ENCODE data around the gene ZYX.

The ZYX gene, protein sequence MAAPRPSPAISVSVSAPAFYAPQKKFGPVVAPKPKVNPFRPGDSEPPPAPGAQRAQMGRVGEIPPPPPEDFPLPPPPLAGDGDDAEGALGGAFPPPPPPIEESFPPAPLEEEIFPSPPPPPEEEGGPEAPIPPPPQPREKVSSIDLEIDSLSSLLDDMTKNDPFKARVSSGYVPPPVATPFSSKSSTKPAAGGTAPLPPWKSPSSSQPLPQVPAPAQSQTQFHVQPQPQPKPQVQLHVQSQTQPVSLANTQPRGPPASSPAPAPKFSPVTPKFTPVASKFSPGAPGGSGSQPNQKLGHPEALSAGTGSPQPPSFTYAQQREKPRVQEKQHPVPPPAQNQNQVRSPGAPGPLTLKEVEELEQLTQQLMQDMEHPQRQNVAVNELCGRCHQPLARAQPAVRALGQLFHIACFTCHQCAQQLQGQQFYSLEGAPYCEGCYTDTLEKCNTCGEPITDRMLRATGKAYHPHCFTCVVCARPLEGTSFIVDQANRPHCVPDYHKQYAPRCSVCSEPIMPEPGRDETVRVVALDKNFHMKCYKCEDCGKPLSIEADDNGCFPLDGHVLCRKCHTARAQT

GRCh38 chr7:143380646-143381426, at the start of gene ZYX:
Gene ZYX (plus strand): TSS chr7:143381345. CDS start chr7:143381572, 227 bp downstream.
- peak; percentile 30 for DNase-seq (ENCODE audit: low spot score)

DNA sequence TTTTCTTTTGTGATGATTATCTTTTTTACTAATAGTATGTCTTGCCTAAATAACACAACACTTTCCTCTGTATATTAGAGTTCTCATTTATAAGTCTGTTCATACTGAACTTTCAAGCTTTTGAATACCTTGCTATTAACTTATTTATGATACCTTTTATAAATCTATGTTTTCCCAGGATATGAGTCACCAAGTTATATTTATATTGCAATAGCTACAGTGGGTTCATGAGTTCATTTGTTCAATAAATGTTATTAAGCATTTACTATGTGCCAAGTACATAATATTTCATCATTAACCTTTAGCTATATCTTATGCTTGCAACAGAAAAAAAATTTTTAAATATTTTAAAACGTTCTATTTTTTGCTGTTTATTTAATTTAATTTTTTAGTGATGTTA, 46.9 kb upstream of the ZYX start:
- no peak for DNase-seq (ENCODE audit: low spot score)

- no peak for DNase-seq (ENCODE audit: low spot score)
Measured at GRCh38 chr7:143337216-143337615, 43.9 kb upstream of the ZYX start.

- DNase-seq (ENCODE audit: low spot score): no peak
Measured at GRCh38 chr7:143341842-143342241, 39.3 kb upstream of the ZYX start.

DNA sequence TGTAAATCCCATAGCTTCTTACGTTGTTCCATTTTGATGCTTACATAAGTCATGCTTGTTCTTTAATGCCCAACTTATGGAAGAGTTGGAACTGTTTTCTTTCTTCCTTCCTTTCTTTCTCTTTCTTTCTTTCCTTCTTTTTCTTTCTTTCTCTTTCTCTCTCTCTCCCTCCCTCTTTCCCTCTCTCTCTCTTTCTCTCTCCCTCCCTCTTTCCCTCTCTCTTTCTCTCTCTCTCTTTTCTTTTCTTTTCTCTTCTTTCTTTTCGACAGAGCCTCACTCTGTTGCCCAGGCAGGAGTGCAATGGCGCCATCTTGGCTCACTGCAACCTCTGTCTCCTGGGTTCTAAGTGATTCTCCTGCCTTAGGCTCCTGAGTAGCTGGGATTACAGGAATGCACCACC, 37.5 kb upstream of the ZYX start:
- no peak for DNase-seq (ENCODE audit: low spot score)

DNA sequence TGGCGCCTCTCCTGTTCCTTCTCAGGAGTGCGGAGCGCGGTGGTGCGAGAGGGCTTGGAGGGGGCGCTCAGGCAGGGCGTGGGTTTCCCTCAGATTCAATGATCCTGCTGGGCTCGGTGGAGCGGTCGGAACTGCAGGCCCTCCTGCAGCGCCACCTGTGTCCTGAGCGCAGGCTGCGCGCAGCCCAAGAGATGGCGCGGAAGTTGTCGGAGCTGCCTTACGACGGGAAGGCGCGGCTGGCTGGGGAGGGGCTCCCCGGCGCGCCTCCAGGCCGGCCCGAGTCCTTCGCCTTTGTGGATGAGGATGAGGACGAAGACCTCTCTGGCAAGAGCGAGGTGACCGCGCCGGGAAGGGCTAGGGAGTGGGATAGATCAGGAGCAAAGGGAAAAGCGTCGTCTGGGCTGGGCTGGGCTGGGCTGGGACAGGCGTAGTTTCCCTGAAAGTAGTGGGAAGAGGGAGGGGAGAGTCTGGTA, 35.7 kb upstream of the ZYX start:
- no peak for DNase-seq (ENCODE audit: low spot score)

- DNase-seq (ENCODE audit: low spot score): no peak
Measured at GRCh38 chr7:143346018-143346417, 35.1 kb upstream of the ZYX start.

GRCh38 chr7:143347950-143348349, 33.2 kb upstream of the ZYX start:
- no peak for DNase-seq (ENCODE audit: low spot score)

- no peak for DNase-seq (ENCODE audit: low spot score)
Measured at GRCh38 chr7:143351060-143351459, 30.1 kb upstream of the ZYX start.

DNA sequence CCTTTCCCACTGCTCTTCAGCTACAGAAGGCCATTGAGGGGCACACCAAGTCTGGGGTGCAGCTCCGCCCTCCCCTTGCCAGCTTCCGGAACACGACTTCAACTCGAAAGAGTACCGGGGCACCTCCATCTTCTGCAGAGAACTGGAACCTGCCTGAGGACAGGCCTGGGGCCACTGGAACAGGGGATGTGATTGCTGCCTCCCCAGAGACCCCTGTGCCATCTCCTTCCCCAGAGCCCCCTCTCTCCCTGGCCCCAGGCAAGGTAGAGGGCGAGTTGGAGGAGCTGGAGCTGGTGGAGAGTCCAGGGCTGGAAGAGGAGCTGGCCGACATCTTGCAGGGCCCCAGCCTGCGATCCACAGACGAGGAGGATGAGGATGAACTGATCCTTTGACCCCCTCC, 29.6 kb upstream of the ZYX start:
- DNase-seq (ENCODE audit: low spot score): no peak

GRCh38 chr7:143352531-143353002, 28.6 kb upstream of the ZYX start:
- DNase-seq (ENCODE audit: low spot score): no peak

GRCh38 chr7:143354376-143354775, 26.8 kb upstream of the ZYX start:
- no peak for DNase-seq (ENCODE audit: low spot score)

DNA sequence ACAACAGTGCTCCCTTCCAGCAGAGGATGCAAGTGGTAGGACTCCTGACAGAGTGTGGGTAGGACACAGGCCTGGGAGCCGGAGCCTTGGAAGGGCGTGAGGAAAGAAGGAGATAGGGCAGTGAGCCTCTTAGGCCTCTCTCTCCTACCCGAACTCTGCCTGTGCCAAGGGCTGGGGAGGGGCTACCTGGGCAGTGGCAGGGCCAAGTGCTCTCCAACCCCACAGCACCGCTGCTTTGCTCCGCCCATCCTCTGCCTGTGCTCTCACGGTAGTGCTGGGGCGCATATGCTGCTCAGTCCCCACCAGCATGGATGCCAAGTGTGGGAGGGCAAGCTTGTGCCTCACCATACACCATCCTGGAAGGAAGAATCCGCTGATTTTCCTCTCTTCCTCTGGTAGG, 26.2 kb upstream of the ZYX start:
- no peak for DNase-seq (ENCODE audit: low spot score)

DNA sequence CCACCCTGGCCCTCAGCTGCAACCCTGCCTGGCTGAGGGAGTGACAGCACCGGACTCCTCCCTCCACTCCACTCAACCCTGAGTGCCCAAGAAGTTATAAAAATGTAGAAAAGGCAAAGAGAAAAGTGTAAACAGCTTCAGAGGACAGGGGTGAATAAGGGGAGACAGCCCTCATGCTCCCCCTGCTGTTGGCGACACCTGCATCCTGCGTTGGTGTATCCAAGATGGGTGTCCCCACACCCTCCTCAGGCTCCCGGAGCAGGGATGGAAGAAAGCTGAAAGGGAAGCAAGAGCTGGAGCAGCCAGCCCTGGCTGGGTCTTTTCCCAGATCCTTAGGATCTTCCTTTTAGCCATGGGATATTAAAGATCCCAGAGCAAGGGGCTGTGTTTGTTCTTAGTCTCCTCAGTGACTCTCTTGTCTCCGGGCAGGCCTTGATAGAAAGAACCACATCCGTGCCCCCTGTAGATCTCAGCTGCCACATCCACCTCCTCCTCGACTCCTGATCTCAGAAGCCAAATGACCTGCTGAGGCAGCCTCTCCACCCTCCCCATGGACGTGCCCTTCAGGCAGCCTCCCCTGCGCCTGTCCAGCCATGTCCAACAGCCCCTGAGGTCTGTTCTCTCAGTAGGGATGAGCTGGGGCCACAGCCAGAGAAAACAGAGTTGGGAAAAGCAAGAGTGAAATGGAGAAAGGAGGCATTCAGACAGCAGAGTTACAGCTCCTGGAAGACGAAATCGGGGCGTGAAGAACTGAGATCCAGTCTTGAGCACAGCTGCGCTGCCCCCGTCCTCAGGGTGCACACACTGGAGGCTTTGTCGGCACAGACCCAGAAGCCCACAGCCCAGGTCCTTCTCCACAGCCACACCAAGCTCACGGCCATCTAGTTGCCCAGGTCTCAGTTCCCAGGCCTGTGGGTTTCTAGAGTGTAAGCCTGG, 25.4 kb upstream of the ZYX start:
- no peak for DNase-seq (ENCODE audit: low spot score)

DNA sequence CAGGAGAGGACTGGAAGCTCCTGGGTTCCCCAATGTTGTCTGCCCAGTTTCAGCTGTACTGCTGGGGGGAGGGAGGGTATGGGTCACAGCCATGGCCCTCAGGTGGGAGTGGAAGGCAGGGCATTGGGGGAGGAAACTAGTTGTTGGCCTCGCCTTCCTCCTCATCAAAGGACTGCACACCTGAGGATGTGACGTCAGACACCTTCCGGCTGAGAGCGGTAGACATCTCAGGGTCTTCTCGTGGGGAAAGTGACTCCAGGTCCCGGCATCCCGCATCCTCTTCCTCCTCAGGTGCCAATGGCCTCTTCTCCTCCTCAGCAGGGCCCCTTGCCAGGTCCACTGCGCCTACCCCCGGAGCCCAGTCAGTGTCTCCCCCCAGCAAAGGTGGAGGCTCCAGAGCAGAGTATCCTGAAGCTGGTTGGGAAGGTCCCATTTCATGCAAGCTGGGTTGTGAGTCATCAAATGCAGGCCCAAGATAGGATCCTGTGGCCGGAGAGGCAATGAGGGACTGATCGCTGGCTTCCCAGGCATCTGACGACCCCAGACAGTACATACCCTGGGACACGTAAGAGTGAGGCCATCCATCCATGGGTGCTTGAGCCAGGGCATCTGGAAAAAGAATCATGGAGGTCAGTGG, 24.6 kb upstream of the ZYX start:
- DNase-seq (ENCODE audit: low spot score): no peak

DNA sequence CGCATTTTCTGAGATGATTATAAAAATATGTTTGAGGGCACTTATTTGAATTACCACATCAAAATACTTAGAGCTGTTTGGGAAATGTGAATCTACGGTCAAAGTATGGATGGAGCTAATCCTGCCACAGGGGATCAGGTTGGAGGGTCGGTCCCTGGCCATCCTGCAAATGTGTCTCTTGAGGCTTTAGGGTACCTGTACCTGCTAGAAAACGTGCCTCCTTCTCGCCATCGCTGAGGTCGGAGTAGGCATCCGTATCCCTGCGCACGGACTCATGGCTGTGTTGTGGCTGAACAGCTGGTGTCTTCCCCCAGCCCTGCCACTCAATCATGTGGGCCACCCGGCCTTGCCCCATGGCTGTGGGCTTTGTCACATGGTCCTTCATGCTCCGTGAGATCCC, 22.5 kb upstream of the ZYX start:
- no peak for DNase-seq (ENCODE audit: low spot score)

GRCh38 chr7:143359771-143360353, 21.3 kb upstream of the ZYX start:
- DNase-seq (ENCODE audit: low spot score): no peak

DNA sequence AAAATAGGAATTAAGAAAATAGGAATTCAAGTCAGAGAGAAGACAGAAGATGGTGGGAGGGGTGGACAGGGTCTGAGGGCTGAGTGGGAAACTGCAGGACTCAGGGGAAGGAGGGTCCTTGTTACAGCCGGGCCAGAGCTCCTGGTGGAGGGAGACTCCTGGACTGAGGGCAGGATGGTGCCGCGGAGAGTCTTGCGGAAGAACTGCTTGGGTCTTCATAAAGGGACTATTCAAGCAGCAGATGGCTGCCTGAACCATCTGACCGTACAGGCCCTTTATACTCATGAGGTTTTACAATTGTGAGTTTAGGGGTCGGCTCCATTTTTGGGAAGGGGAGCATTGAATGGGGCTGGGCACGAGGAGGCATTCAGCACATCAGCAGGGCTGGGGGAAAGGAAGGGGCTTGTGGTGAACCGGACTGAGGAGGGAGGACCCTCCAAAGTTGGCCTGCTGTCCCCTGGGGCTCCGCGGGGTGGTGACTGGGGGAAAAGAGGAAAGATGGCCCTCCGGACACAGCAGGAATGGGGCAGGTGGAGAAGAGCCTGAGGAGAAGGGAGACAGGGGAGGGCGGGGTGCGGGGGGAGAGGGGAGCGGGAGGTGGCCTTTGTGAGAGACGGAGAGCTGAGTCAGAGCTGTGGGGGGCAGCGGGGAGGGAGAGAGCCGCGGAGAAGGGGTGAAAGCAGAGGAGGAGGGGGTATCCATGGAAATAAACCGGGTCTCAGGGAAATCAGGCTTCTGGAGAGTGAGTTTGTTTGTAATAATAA, 20.2 kb upstream of the ZYX start:
- no peak for DNase-seq (ENCODE audit: low spot score)

- DNase-seq (ENCODE audit: low spot score): no peak
Measured at GRCh38 chr7:143361552-143362130, 19.5 kb upstream of the ZYX start.
